Activated CD8-positive, alpha-beta memory T cell treated with anti-CD3 and anti-CD28 coated beads for 24 hours (primary cell): ENCODE results near the gene STXBP2.

Experiments
- DNase-seq: peaks from one replicate; pipeline ENCODE4 v3.0.0-alpha.2; 2020

Gene STXBP2

DNA sequence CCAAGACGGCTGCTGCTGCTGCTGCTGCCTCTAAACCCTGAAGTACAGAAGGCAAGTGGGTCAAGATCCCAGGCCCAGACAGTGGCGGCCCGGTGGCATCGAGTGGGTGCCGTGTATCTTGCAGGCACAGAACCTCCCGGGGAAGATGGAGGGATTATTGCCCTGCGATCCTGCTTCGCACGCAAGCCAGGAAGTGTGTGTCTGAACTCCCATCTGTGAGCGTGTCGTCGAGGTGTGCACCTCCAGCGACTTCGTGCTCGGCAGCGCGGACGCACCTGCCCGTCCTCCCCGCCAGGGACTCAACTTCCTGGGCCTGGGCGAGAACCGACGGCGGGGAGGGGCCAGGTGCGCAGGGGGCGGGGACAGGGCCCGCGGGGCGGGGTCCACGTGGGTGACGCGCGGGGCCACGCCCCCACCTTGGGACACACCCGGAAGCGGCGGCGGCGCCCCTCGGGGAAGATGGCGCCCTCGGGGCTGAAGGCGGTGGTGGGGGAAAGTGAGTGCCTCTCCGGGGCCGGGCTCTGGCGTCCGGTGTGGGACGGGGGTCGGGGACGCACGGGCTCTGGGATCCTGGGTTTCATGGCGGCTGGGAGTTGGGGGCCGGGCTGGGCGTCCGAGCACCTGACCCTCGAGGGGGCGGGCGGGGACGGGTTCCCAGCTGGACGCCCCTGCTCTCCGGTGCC lies at the start of gene STXBP2:
TSS of gene STXBP2 (plus strand) at position 420 of the 683 bp plus-strand sequence. CDS start at position 460, 40 bp downstream.
- peak; percentile 98 for DNase-seq

DNA sequence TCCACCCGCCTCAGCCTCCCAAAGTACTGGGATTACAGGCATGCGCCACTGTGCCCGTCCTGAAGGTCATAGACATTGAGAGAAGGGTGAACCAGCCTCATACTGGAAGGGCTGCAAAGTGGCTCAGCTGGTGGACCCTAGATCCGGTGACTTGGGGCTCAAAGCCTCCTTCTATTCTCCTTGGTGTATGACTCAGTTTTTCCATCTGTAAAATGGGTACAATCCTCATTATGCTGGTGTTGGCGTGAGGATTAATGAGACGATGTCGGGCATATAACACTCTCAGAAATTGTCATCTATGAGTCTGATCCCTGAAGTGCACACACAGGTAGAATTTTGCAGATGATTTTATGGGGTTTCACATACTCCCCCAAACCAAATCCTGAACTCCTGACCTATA lies 47.1 kb upstream of the STXBP2 start:
- no peak for DNase-seq

DNA sequence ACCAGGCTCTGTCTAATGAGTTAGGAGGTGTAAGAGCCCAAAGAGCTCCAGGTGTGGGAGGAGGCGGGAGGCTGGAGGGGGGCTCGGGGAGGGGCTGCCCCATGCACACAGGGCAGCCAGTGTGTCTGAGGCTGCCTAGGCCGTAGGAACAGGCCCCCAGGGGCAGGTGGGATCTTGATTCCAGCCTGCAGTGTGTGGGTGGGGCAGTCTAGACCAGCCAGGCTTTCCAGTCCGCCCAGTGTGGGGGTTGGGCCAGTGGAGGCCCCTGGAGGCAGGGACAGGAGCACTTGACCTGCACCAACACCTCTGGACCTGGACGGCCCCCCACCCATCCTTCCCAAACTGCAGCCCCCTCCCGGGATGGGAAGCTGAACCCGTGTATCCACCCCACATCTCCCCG lies 46.7 kb upstream of the STXBP2 start:
- DNase-seq, result no peak

DNA sequence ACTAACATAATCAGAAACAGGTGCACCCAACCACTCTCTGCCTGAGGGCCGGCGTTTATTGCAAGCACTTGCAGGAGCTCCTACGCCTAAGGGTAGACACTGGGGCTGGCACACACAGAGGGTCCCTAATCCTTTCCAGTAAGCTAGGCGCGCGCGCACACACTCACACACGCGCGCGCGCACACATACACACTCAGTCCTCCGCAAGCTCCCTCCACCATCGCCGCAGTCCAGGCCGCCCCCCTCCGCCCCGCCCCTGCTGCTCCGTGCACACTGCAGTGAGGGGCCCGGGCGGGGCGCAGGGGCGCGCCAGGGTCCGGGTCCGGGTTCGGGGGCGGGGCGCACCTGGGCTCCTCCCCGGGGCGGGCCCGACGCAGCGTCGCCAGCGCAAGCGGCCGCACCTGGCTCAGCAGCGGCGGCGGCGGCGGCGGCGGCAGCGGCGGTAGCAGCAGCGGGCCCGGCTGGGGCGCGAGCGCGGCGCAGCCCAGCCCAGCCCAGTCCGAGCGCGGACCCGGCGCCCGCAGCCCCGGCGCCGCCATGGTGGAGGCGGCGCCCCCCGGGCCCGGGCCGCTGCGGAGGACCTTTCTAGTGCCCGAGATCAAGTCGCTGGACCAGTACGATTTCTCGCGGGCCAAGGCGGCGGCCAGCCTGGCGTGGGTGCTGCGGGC lies 41.3 kb upstream of the STXBP2 start, which contains the start of gene CAMSAP3:
TSS of gene CAMSAP3 (plus strand) at position 398 of the 668 bp plus-strand sequence. CDS start at position 538, 140 bp downstream.
- DNase-seq, result peak; percentile 74

DNA sequence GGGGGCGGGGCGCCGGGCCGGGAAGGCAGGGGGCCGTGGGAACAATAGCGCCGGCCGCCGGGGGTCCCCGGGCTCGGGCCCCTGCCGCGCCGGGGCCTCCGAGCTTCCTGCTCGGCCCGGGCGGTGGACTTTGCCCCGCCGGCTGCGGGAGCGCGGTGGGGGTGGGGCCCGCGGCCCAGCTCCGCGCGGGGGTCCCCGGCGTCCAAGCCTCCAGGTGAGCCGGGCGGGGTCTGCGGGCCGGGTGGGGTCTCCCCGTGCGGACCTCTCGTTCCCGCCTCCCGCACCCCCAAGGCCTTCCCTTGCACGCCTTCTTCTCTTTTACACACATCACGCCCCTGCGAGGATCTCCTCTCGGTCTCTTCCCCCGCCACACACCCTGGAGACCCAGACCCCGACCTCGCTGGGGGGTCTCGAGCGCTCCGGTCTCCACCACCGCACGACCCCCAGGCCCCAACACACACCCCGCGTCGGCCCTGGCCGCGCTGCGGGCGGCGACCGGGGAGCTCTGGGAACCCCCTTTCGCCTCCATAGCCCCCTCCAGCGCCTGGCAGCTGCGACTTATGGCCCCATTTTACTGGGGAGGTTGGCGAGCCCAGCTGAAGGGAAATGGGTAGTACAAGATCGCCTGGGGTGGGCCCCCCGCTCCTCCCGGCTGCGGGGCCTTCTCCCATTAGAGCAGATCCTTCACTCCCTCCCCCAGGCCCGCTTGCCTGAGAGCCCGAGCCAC lies 40.5 kb upstream of the STXBP2 start:
- no peak for DNase-seq

DNA sequence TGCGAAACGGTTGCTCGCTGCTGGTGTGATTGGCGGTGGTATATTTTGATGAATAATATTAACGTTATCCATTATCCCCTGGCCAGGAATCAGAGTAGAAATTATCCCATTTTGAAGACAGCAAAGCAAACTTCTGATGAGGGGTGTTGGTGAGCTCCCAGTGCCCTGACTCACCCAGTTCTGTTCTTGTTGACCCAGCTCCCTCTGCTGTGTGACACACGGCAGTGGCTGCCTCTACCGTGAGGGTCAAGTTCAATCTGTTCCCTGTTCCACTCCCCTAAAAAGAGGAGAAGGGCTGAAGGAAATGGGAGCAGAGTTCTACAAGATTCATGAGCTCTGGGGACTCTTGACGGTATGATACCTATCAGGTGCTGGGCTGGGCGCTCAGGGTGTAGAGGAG lies 39.2 kb upstream of the STXBP2 start:
- no peak for DNase-seq

DNA sequence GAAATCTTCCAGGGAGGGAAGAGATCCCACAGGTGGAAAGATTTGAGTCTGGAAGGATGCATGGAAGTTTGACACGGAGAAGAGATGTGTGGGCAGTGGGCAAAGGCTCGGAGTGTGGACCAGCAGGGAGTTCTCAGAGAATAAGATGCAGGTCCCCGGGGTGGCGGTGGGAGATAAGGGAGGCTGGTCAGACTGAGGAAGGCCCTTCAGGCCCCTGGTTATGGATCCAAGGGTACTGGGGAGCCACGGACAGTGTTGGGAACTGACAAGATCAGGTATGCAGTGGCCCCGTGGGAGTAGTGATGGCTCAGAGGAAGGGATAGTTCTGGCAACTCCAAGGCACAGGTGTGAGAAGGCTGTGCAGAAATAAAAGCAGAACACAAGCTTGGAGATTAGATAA lies 38.7 kb upstream of the STXBP2 start:
- DNase-seq, result no peak

DNA sequence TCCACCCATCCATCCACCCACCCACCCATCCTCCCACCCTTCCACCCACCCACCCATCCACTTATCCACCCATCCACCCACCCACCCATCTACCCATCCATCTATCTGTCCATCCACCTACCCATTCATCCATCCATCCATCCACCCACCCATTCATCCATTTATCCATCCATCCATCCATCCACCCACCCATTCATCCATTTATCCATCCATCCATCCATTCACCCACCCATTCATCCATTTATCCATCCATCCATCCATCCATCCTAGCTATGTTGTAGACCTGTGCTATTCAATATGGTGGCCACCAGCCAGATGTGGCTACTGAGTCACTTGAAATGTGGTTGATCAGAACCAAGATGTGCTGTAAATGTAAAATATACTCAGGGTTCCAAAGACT lies 36.2 kb upstream of the STXBP2 start:
- DNase-seq, result no peak

DNA sequence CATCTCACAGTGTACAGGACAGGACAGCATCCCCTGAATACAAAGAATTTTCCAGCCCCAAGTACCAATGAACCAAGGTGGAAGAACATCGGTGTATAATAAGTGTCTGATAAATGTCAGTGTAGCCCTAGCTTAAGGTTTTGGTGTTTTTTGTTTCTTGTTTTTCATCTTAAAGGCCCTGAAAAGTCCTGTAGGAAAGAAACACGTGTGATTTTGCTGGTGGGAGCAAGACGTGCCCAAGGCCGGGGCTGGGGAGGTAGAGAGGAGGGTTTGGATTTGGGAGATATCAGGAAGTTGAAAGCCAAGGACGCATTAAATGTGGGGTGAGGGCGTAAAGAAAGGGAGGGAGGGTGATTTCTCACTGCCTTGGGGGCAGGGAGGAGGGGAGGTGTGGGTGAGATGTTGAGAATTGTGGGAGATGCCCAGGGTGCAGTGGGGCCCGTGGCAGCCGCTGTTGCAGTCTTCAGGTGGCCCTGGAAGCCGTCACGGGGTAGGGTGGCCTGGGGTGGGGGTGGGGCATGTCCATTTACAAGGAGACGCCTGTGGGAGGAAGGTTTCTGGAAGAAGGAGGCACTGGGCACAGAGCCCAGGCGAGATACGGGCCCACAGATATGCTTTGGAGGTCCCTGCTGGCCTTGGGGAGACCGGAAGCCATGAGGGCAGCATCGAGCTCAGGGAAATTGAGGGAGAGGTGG lies 34.5 kb upstream of the STXBP2 start:
- no peak for DNase-seq

DNA sequence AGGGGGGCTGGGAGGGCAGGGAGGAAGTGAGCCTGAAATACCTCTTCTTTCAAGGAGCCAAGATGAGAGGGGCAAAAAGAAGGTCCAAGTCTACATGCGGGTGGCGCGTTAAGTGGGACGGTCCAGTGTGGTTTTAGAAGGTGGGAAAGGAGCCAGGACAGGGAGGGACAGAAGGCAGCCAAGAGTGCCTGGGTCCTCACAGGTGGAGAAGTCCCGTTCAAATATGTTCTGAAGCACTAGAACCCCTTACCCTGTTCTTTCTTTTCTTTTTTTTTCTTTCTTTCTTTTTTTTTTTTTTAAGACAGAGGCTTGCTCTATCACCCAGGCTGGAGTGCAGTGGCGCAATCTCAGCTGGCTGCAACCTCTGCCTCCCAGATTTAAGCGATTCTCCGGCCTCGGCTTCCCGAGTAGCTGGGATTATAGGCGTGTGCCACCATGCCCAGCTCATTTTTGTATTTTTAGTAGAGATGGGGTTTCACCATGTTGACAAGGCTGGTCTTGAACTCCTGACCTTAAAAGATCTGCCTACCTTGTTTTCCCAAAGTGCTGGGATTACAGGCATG lies 33.9 kb upstream of the STXBP2 start:
- no peak for DNase-seq

DNA sequence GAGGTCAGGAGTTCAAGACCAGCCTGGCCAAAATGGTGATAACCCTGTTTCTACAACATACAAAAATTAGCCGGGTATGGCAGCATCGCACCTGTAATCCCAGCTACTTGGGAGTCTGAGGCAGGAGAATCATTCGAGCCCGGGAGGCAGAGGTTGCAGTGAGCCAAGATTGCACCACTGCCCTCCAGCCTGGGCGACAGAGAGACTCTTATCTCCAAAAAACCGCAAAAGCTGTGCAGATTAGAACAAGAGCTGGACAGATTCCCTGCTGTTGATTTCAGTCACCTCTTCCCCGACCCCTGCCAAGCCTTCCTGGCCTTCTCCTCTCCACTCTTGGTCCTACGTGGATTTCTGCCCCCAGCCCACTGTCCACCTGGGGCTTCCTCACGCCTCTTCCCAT lies 33.0 kb upstream of the STXBP2 start:
- no peak for DNase-seq

DNA sequence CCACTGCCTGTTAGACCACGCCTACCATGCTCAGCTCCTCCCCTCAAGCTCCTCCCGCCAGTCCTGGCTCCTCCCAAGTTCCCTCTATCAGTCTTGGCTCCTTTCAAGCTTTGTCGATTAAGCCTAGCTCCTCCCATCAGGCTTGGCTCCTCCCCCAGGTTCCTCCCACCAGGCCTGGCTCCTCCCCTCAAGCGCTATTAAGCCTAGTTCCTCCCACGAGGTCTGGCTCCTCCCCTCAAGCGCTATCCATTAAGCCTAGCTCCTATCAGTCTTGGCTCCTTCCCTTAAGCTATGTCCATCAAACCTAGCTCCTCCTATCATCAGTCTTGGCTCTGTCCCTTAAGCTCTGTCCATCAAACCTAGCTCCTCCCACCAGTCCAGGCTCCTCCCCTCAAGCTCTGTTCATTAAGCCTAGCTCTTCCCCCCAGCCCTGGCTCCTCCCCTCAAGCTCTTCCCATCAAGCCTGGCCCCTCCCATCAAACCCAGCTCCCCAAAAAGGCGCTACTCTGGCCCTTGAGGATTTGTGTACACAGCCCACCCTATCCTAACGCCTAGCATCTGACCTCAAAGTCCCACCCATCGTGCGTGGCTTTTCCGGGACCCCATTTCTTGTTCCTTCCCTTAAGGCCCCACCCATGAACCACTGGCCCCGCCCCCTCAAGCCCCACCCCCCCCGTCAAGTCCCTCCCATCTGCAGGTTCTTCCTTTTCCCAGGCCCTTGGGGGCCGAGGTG lies 31.3 kb upstream of the STXBP2 start:
- no peak for DNase-seq

DNA sequence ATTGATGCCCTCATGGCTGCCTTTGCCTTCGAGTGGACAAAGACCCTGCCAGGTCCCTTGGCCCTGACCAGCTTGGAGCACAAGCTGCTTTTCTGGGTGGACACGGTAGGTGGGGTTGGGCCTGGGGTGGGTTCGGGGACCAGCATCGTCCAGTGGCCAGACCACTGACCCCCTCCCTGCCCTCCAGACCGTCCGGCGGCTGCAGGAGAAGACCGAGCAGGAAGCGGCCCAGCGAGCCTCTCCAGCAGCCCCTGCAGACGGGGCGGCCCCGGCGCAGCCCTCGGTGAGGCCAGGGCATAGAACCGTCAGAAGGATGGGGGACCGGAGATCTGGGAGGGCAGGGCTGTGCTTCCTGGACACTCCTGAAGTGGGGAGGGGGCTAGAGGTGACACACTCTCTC lies 30.6 kb upstream of the STXBP2 start:
- DNase-seq, result no peak

DNA sequence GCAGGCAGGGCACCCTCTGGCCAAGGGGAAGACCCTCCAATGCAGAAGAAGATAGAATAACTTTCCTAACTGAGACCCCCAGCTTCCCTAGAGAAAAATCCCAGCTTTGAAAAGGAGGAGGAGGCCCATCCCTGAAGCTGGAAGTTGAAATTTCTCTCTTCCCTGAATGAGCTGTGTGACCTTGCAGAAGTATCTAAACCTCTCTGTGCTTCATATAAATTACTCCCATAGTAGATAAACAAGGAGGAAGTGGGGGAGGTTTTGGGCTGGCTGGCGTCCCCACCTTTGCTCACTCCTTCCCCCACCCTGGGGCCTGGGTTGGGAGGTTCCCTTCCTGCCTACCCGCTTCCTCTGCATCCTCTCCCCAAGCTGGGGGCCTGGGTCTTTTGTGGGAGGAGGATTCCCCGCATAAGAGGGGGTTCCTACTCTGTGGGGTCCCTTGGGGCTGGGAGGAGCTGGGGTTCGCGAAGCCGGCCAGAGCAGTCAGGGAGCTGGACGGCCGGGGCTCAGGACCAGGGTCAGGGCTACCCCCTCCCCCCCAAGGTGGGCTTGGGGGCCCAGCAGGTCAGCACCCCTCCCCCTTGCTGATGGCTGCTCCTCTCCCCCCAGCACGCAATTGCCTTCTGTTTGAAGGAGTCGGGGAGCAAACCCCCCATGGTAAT lies 29.6 kb upstream of the STXBP2 start:
- no peak for DNase-seq

DNA sequence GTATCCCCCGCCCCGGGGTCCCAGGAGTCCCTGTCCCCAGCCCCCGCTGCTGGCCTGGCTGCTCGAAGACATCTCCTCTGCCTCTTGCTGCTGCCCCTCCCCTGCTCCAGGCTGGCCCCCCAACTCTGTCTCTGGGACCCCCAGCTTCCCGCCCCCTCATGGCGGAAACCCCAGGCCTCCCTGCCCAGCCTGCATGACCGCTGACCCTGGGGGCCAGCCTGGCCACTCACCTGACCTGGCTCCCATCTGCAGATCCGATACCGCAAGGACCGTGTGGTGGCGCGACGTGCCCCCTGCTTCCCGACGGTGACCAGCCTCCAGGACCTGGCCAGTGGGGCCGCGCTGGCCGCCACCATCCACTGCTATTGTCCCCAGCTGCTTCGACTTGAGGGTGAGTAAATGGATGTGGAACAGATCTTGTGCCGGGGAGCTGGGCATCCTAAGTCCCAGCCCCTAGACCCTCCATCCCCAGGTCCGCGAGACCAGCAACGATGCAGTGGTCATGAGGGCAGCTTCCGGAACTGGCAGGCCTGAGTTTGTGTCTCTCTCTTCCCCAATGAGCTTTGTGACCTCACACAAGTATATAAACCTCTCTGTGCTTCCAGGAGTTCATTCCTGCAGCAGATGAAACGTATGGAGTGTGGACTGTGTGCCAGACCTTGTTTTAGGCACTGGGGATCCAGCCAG lies 28.9 kb upstream of the STXBP2 start:
- DNase-seq, result no peak

DNA sequence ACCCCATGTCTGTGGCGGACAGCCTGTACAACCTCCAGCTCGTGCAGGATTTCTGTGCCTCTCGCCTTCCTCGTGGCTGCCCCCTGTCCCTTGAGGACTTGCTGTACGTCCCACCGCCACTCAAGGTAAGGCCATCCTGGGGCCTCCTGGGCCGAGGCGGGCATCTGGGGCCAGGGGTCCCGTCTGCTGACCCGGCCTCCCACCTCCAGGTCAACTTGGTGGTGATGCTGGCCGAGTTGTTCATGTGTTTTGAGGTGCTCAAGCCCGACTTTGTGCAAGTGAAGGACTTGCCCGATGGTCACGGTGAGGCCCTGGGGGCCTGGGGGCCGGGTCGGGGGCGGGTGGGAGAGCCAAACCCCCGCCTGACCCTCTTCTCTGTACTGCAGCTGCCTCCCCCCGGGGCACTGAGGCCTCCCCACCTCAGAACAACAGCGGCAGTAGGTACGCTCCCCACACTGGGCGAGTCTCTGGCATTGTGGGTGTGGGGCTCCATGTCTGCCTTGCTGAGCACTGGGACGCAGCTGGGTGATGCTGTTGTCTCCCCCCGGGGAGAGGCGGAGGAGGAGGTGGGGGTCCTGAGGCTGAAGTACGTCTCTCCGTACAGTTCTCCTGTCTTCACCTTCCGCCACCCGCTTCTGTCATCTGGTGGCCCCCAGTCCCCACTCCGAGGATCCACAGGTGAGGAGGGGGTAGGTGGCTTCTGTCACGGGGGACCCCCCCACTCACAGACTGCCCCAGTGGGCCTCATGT lies 26.2 kb upstream of the STXBP2 start:
- DNase-seq, result no peak

DNA sequence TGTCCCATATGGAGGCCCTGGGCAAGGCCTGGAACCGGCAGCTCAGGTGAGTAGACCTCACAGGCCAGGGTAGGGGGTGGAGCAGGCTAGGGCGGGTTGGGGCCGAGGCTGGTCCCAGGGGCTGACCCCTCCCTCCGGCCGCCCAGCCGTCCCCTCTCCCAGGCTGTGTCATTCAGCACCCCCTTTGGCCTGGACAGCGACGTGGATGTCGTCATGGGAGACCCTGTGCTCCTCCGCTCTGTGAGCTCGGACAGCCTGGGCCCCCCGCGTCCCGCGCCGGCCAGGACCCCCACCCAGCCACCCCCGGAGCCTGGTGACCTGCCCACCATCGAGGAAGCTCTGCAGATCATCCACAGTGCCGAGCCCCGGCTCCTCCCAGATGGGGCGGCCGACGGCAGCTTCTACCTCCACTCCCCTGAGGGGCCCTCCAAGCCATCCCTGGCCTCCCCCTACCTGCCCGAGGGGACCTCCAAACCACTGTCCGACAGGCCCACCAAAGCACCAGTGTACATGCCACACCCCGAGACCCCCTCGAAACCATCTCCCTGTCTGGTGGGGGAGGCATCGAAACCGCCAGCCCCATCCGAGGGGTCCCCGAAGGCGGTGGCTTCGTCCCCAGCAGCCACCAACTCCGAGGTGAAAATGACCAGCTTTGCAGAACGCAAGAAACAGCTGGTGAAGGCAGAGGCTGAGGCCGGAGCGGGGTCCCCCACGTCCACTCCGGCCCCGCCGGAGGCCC lies 25.2 kb upstream of the STXBP2 start:
- DNase-seq, result no peak

DNA sequence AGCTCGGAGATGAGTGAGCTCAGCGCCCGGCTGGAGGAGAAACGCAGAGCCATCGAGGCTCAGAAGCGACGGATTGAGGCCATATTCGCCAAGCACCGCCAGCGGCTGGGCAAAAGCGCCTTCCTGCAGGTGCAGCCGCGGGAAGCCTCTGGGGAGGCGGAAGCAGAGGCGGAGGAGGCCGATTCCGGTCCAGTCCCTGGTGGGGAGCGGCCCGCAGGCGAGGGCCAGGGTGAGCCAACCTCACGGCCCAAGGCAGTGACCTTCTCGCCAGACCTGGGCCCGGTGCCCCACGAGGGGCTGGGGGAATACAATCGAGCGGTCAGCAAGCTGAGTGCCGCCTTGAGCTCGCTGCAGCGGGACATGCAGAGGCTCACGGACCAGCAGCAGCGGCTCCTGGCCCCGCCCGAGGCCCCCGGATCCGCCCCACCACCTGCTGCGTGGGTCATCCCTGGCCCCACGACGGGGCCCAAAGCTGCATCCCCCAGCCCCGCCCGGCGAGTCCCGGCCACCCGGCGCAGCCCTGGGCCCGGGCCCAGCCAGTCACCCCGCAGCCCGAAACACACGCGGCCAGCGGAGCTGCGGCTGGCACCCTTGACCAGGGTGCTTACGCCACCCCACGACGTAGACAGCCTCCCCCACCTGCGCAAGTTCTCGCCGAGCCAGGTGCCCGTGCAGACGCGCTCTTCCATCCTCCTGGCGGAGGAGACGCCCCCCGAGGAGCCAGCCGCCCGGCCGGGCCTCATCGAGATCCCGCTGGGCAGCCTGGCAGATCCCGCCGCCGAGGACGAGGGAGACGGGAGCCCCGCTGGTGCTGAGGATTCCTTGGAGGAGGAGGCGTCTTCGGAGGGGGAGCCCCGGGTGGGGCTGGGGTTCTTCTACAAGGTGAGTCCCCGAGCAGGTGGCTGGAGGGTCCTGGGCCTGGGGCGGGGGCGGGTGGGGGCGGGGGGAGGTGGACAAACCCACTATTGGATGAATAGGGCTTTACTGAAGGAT lies 24.3 kb upstream of the STXBP2 start:
- DNase-seq, result no peak
